GM10847 (cell line): ENCODE data around the gene TAS2R7.

Experiments
- POLR2A ChIP-seq: IDR thresholded peaks from 2 replicates; pipeline ENCODE4 v1.6.1; 2011; ENCODE audit not compliant: insufficient read length; ENCODE audit errors: extremely low read depth

The TAS2R7 gene

DNA sequence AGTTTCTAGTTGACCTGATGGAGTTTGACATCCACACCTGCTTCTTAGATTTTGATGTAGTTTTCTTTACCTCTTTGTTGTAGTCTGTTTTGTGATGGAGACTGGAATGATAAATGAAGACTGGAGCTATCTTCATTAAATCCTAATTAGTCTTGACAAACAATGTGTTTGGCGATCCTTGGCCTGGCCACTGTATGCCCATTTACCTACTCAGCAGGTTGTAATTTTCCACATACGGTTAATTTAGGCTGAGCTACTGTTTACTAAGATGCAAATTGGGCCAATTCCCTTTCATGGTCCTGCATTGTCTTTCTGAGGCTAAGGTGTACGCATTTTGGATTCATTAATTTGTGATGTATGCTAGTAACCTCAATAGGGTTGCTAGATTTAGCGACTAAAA lies at the start of gene TAS2R7:
Gene TAS2R7 (minus strand): TSS at position 41 of the 400 bp plus-strand sequence. CDS start 57 bp downstream, outside the sequence.
- TF ChIP-seq POLR2A: no peak

DNA sequence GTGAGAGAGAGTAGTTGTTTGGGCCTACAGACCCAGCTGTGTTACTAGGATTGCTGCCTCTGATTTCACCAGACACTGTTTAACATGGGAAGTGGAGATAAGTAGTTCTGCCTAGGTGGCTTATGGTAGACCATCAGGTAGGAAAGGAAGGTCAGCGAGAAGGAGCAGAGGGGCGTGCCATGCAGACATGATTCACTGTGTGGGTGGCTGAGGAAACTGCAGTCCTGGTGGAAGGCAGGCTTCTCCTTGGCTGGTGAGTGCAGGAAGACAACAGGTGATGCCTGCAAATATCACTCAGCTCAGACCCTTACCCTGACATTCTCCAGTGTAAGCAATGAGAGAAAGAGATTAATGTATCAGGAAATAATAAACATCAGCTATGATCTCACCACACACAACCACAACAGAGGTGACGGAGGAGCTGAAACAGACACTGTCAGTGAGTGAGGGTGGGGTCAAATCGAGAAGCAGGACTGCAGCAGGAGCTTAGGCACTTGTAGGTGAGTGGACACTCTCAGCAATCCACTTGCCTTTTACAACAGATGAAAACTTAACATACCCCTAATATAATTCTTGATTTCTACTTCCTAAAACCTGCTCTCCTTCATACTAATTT lies 48.9 kb upstream of the TAS2R7 start:
- no peak for TF ChIP-seq POLR2A

DNA sequence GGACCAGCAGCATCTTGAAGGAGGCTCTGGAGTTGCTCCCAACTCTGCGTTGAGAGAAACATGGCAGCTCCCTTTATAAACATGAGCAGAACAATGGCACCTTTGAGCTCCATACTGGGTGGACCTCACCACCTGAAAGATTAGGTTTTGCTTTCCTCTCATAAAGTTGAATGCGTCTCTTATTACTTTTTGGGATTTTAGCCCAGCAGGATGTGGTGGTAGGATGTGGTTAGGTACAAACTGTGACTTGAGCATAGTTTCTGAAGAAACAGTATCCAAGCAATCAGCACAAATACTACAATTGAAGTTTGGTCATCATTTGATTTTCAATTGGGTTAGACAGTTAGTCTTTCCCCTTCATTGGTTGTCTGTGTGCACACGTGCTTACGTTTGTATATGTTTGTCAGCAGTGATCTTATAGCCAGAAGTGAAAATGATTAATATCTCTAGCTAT lies 47.0 kb upstream of the TAS2R7 start, which contains the start of gene PRR4:
Gene PRR4 (minus strand): TSS at position 51 of the 454 bp plus-strand sequence. CDS start 38 bp downstream, at position 13.
- no peak for TF ChIP-seq POLR2A

GRCh38 chr12:10847744-10848143 lies 45.3 kb upstream of the TAS2R7 start:
- no peak for TF ChIP-seq POLR2A

- TF ChIP-seq POLR2A: no peak
Measured at GRCh38 chr12:10842862-10843261, 40.4 kb upstream of the TAS2R7 start.

GRCh38 chr12:10838461-10838860 lies 36.0 kb upstream of the TAS2R7 start:
- no peak for TF ChIP-seq POLR2A

DNA sequence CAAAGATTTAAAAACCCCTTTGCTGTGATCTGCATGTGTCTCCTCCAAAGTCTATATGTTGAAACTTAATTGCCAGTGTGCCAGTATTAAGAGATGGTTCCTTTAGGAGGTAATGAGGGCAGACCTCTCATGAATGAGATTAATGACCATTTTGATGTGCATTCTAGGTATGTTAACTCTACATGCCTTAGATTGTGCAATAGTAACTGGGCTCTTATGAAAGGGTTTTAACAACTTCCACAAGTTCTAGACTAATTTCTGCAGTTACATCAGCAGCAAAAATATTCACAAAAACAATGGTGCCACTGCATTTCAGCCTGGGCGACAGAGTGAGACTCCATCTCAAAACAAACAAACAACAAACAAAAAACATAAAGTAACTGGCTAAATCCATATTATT lies 27.6 kb upstream of the TAS2R7 start:
- no peak for TF ChIP-seq POLR2A

DNA sequence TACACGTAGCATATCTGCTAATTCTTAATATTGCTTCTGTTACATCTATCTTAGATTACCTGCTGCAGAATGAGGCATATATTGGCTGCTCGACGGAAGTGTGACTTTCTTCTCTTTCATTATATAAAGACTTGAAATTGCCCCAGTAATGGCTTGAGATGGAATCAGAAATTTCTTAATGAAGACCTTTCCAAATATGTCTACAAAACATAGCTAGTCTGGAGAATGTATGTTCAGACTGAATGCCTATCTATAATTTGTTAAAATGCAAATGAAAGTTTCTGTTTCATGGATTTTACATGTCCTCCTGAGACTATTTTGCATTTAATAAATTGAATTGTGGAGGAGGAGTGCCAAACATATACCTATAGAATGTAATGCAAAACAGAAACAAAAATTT lies 23.8 kb upstream of the TAS2R7 start, which contains the start of gene TAS2R10:
Gene TAS2R10 (minus strand): TSS at position 101 of the 400 bp plus-strand sequence. CDS start 89 bp downstream, at position 12.
- no peak for TF ChIP-seq POLR2A

GRCh38 chr12:10824957-10825356 lies 22.5 kb upstream of the TAS2R7 start:
- no peak for TF ChIP-seq POLR2A

- no peak for TF ChIP-seq POLR2A
Measured at GRCh38 chr12:10811883-10812536, 9.6 kb upstream of the TAS2R7 start.

DNA sequence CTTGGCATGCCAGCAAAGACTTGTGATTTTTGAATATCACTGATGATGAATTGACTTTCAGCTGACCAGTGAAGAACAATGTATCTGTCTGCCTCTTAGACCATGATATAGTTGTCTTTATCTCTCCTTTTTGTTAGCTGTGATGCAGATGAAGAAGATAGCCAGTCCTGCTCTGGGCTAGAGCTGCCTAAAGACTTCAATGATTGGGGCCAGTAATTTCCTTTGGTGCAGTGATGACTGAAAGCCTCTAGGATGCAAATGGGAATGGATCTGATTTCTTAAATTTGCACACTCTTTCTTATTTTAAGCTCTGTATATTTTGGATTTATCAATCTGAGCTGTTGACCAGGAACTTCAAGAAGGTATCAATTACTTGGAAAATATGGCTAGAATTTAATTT lies 7.6 kb upstream of the TAS2R7 start, which contains the start of gene TAS2R9:
Gene TAS2R9 (minus strand): TSS at position 101 of the 400 bp plus-strand sequence. CDS start 93 bp downstream, at position 8.
- no peak for TF ChIP-seq POLR2A

- TF ChIP-seq POLR2A: no peak
Measured at GRCh38 chr12:10807186-10807585, 4.8 kb upstream of the TAS2R7 start, which contains the start of gene TAS2R8. TAS2R8 (minus strand) TSS chr12:10807286; CDS start chr12:10806980, 306 bp downstream.

- no peak for TF ChIP-seq POLR2A
Measured at GRCh38 chr12:10801741-10802140, 686 bp downstream of the TAS2R7 start.

GRCh38 chr12:10794222-10794621 lies 8.2 kb downstream of the TAS2R7 start:
- TF ChIP-seq POLR2A: no peak

DNA sequence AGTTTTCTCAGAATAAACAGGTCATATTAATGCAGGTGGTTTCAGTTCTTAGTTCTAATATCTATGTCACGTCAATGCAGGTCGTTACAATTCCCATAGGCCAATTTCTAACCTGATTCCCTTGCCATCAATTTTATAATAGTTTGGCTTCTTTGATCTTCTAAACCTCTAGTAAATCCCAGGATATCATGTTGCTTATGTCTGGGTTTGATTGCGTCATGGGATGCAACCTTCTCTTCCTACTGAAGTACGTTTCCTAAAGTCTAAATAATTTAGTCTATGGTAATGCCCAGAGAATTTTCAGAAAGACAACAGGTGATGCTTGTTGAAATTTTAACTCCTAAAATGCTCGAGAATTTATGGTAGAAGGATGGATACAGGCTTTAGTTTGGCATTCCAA lies 19.2 kb downstream of the TAS2R7 start:
- TF ChIP-seq POLR2A: no peak

DNA sequence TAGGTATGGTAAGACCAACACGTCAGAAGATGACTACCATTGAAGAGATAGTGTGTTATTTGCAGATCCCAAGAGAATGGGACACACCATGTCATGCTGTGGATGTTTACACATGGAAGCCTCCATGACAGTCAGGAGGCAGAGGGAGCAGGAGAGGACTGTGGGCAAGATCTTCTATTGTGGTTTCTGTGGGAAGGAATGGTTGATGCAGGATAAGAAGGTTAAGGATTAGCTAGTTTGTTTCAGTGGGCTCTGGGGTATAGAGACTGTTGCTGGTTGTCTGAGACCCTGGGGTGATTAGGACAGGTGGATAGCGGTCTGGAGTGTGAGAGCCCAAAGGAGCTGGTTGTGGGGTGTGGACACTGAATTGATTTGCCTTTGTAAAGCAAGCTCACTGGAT lies 23.3 kb downstream of the TAS2R7 start:
- no peak for TF ChIP-seq POLR2A
